Ishikawa (cell line): ENCODE measurements around the gene DENND2C.

ENCODE experiments used
- RAD21 ChIP-seq: IDR thresholded peaks from 2 replicates; pipeline ENCODE4 v1.6.1; 2012; ENCODE audit warnings: low read depth
- TAF1 ChIP-seq: IDR thresholded peaks from 2 replicates; pipeline ENCODE4 v1.6.1; 2012; ENCODE audit warnings: low read depth, mild to moderate bottlenecking

DNA sequence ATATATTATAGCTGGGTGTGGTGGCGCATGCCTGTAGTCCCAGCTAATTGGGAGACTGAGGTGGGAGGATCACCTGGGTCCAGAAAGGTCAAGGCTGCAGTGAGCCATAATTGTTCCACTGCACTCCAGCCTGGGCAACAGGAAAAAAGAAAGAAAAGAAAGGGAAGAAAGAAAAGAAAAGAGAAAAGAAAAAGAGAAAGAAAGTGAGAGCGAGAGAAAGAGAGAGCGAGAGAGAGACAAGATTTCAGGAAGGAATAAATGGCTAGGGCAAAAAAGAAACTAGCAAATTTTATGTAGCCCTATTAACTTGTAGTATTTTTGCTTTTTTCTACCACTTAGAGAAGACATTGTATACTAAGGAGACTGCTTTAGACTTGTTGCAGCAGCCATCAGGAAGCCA, 40.5 kb upstream of the DENND2C start:
- TF ChIP-seq RAD21 (no peak), TAF1 (no peak)
